RWPE2 (cell line): ENCODE measurements around the gene MYO7A.

Source experiments
- ATAC-seq: fragments of 200-7000 bp; cut with Tn5 transposase; 3 replicates; pipeline ENCODE4 v1.9.1; 2021; ENCODE audit warnings: low read depth
- DNase-seq: peaks from one replicate; pipeline ENCODE4 v3.0.0-alpha.2; 2020; ENCODE audit warnings: low spot score
- H3K27ac ChIP-seq: fragments of 450-650 bp; 2 replicates; pipeline ENCODE4 v1.5.1; 2017; ENCODE audit warnings: mild to moderate bottlenecking; ENCODE audit not compliant: poor library complexity, severe bottlenecking
- H3K27me3 ChIP-seq: fragments of 250-450 bp; sonication (Bioruptor Pico); 2 replicates; pipeline ENCODE4 v1.5.1; 2021; ENCODE audit warnings: mild to moderate bottlenecking, moderate library complexity; ENCODE audit not compliant: insufficient read depth, poor library complexity, severe bottlenecking
- H3K36me3 ChIP-seq: fragments of 250-450 bp; sonication (Bioruptor Pico); 2 replicates; pipeline ENCODE4 v1.5.1; 2020; ENCODE audit warnings: low read depth, mild to moderate bottlenecking, moderate library complexity
- H3K4me1 ChIP-seq: fragments of 250-450 bp; sonication (Bioruptor Pico); 2 replicates; pipeline ENCODE4 v1.5.1; 2021; ENCODE audit warnings: mild to moderate bottlenecking, moderate library complexity; ENCODE audit not compliant: insufficient read depth, poor library complexity, severe bottlenecking
- H3K4me3 ChIP-seq: fragments of 250-450 bp; sonication (Bioruptor Pico); 2 replicates; pipeline ENCODE4 v1.5.1; 2021; ENCODE audit warnings: mild to moderate bottlenecking, moderate library complexity; ENCODE audit not compliant: severe bottlenecking
- H3K9me3 ChIP-seq: fragments of 250-450 bp; sonication (Bioruptor Pico); 2 replicates; pipeline ENCODE4 v1.5.1; 2021; ENCODE audit warnings: mild to moderate bottlenecking, moderate library complexity; ENCODE audit not compliant: severe bottlenecking
- CTCF ChIP-seq: fragments of 450-650 bp; IDR thresholded peaks from one replicate; pipeline ENCODE4 v1.5.1; 2017; ENCODE audit warnings: mild to moderate bottlenecking, moderate library complexity; ENCODE audit not compliant: poor library complexity, severe bottlenecking

MYO7A gene

GRCh38 chr11:77127920-77128691 lies at the start of gene MYO7A:
TSS of gene MYO7A (plus strand) at chr11:77128246. CDS start at chr11:77130635, 2,389 bp downstream.
- TF ChIP-seq CTCF: no peak
- Histone ChIP-seq H3K9me3 (no peaks in the 10 kb centered on the region), H3K4me1 (no peaks in the 10 kb centered on the region), H3K27me3 (no peaks in the 10 kb centered on the region), H3K36me3 (no peaks in the 10 kb centered on the region), H3K4me3 (peak within 1 kb of the TSS; percentile 24), H3K27ac (no peak within 1 kb of the TSS)
- ATAC-seq (0 out of 3 replicates have a peak, but pooled peaks have one; percentile 5), DNase-seq (no peak)

- TF ChIP-seq CTCF: no peak
- Histone ChIP-seq H3K27ac (no peak overlapping the region), H3K4me3 (no peak overlapping the region), H3K36me3 (no peaks in the 10 kb centered on the region), H3K27me3 (no peaks in the 10 kb centered on the region), H3K9me3 (no peaks in the 10 kb centered on the region), H3K4me1 (no peaks in the 10 kb centered on the region)
- no peak for ATAC-seq
- no peak for DNase-seq
Measured at GRCh38 chr11:77079666-77080065, 48.4 kb upstream of the MYO7A start.

GRCh38 chr11:77080643-77081210 lies 47.3 kb upstream of the MYO7A start:
- no peak for DNase-seq
- no peaks in the 10 kb centered on the region for H3K36me3 ChIP-seq
- H3K9me3 ChIP-seq: no peaks in the 10 kb centered on the region
- no peak for TF ChIP-seq CTCF
- H3K4me3 ChIP-seq: no peak overlapping the region
- no peak overlapping the region for H3K27ac ChIP-seq
- no peaks in the 10 kb centered on the region for H3K4me1 ChIP-seq
- ATAC-seq: no peak
- no peaks in the 10 kb centered on the region for H3K27me3 ChIP-seq

- no peak overlapping the region for H3K4me3 ChIP-seq
- no peaks in the 10 kb centered on the region for H3K9me3 ChIP-seq
- no peaks in the 10 kb centered on the region for H3K4me1 ChIP-seq
- ATAC-seq: no peak
- no peaks in the 10 kb centered on the region for H3K36me3 ChIP-seq
- no peak overlapping the region for H3K27ac ChIP-seq
- no peaks in the 10 kb centered on the region for H3K27me3 ChIP-seq
- no peak for TF ChIP-seq CTCF
- peak; percentile 42 for DNase-seq
Measured at GRCh38 chr11:77081381-77081851, 46.6 kb upstream of the MYO7A start.
